PC-3 (cell line): ENCODE data around the gene BIRC6. TPM values are rescaled to one million over a fixed set of nuclear protein-coding genes. Genes with fewer than 3 reads are reported as not detected.

Experiments used
- ATAC-seq: fragments of 200-7000 bp; cut with Tn5 transposase; 2 replicates; pipeline ENCODE4 v1.9.1; 2020; ENCODE audit warnings: mild to moderate bottlenecking, moderate library complexity
- BruUV-seq: library from RNA; stranded (reverse); fragments of 400-500 nt; replicated peaks from 2 replicates; lab custom pipeline; 2021; lab: Mats Ljungman, UMichigan
- CTCF ChIA-PET: fragments of 300-600 bp; sonication (Branson Sonifier 250); formaldehyde crosslinking; loops from one replicate; lab custom pipeline; 2022; ENCODE audit warnings: antibody characterized with exemption; lab: Charles Lee
- POLR2A ChIA-PET: fragments of 300-600 bp; sonication (Branson Sonifier 250); formaldehyde crosslinking; loops from one replicate; lab custom pipeline; 2022; ENCODE audit warnings: antibody characterized with exemption; ENCODE audit not compliant: unreplicated experiment; lab: Charles Lee
- DNase-seq: peaks from one replicate; pipeline ENCODE4 v3.0.0-alpha.2; 2015
- H2AFZ ChIP-seq: fragments of 300-600 bp; sonication (generic); 2 replicates; pipeline ENCODE4 v1.6.0; 2016; ENCODE audit warnings: antibody characterized with exemption, low read length
- H3F3A ChIP-seq: fragments of 300-600 bp; sonication (generic); one replicate; pipeline ENCODE4 v1.6.0; 2017; ENCODE audit warnings: antibody characterized with exemption, low read length, control low read depth, mild to moderate bottlenecking; ENCODE audit not compliant: unreplicated experiment
- H3K27ac ChIP-seq: fragments of 300-600 bp; sonication (generic); 2 replicates; pipeline ENCODE4 v1.5.1; 2016; ENCODE audit warnings: mild to moderate bottlenecking, low read length
- H3K27me3 ChIP-seq: fragments of 300-600 bp; sonication (generic); 2 replicates; pipeline ENCODE4 v1.6.1; 2016; ENCODE audit warnings: low read length, mixed read lengths
- H3K36me3 ChIP-seq: fragments of 300-600 bp; sonication (generic); 2 replicates; pipeline ENCODE4 v1.6.1; 2016; ENCODE audit warnings: low read depth, mixed run types, low read length, mixed read lengths
- H3K4me1 ChIP-seq: fragments of 300-600 bp; sonication (generic); 2 replicates; pipeline ENCODE4 v1.5.1; 2016; ENCODE audit warnings: low read length; ENCODE audit not compliant: insufficient read depth
- H3K4me2 ChIP-seq: fragments of 300-600 bp; sonication (generic); 2 replicates; pipeline ENCODE4 v1.6.0; 2016; ENCODE audit warnings: low read length
- H3K4me3 ChIP-seq: fragments of 300-600 bp; sonication (generic); 2 replicates; pipeline ENCODE4 v1.5.1; 2016; ENCODE audit warnings: mild to moderate bottlenecking, low read length, mixed read lengths
- H3K79me2 ChIP-seq: fragments of 300-600 bp; sonication (generic); 2 replicates; pipeline ENCODE4 v1.6.1; 2017; ENCODE audit warnings: low read length, mixed read lengths
- H3K9ac ChIP-seq: fragments of 300-600 bp; sonication (generic); 2 replicates; pipeline ENCODE4 v1.6.0; 2016; ENCODE audit warnings: mild to moderate bottlenecking, low read length
- H3K9me2 ChIP-seq: fragments of 300-600 bp; sonication (generic); replicated peaks from 2 replicates; pipeline ENCODE4 v1.6.1; 2016; ENCODE audit warnings: mixed run types, low read length, mixed read lengths
- H3K9me3 ChIP-seq: fragments of 300-600 bp; sonication (generic); 2 replicates; pipeline ENCODE4 v1.6.1; 2016; ENCODE audit warnings: low read length, mixed read lengths
- H4K20me1 ChIP-seq: fragments of 300-600 bp; sonication (generic); 2 replicates; pipeline ENCODE4 v1.6.1; 2016; ENCODE audit warnings: low read length, mixed read lengths
- CTCF ChIP-seq: fragments of 300-600 bp; sonication (generic); conservative IDR thresholded peaks from 2 replicates; pipeline ENCODE4 v1.5.1; 2017; ENCODE audit warnings: antibody characterized with exemption, low read depth, mild to moderate bottlenecking, low read length
- EZH2 ChIP-seq: fragments of 300-600 bp; sonication (generic); IDR thresholded peaks from one replicate; pipeline ENCODE4 v1.6.1; 2017; ENCODE audit warnings: antibody characterized with exemption, mild to moderate bottlenecking, low read length; ENCODE audit not compliant: unreplicated experiment
- EZH2phosphoT487 ChIP-seq: fragments of 300-600 bp; sonication (generic); IDR thresholded peaks from 2 replicates; pipeline ENCODE4 v1.6.1; 2018; ENCODE audit warnings: mild to moderate bottlenecking, antibody characterized with exemption, low read length, borderline replicate concordance
- intact Hi-C: fragments of 100-400 bp; cut with micrococcal nuclease; formaldehyde crosslinking; loops from 2 replicates; pipeline ENCODE4 v1.9.0; 2023
- total RNA-seq: library from RNA; depleted of rRNA; stranded (reverse); fragments of >200 nt; gene quantifications from 2 replicates; pipeline ENCODE4 v1.2.3, GENCODE V29; 2014

BIRC6 gene
- total RNA-seq, 1 experiment from 2014 or later = 74.7 TPM

GRCh38 chr2:32572737-32573136, 215.9 kb downstream of the BIRC6 start:
- intact Hi-C loops = no loop called here
- no peak for DNase-seq
- no peaks in the 10 kb centered on the region for H4K20me1 ChIP-seq
- TF ChIP-seq EZH2 (no peak), CTCF (no peak), EZH2phosphoT487 (no peak)
- BruUV-seq = no TSS peak
- H3K79me2 ChIP-seq = peaks cover 15% of the 10 kb centered on the region; the same call in 1 of the 2 replicates
- POLR2A ChIA-PET = no interaction called here
- H2AFZ ChIP-seq = no peak overlapping the region
- H3K4me1 ChIP-seq = no peaks in the 10 kb centered on the region
- no peaks in the 10 kb centered on the region for H3K9me2 ChIP-seq
- no peaks in the 10 kb centered on the region for H3K27me3 ChIP-seq
- no peaks in the 10 kb centered on the region for H3F3A ChIP-seq
- H3K4me3 ChIP-seq = no peak overlapping the region
- H3K9me3 ChIP-seq = no peaks in the 10 kb centered on the region
- H3K36me3 ChIP-seq = peaks cover 7% of the 10 kb centered on the region; the same call in 1 of the 2 replicates
- CTCF ChIA-PET = no interaction called here
- ATAC-seq = no peak
- no peak overlapping the region for H3K9ac ChIP-seq
- no peak overlapping the region for H3K27ac ChIP-seq
- no peak overlapping the region for H3K4me2 ChIP-seq

GRCh38 chr2:32591669-32592463, 235.0 kb downstream of the BIRC6 start:
- no peak for TF ChIP-seq CTCF
- no peak for TF ChIP-seq EZH2
- no peak for TF ChIP-seq EZH2phosphoT487
- Histone ChIP-seq H3K27me3 (no peaks in the 10 kb centered on the region), H3K4me2 (no peak overlapping the region), H4K20me1 (no peaks in the 10 kb centered on the region), H3K79me2 (no peaks in the 10 kb centered on the region), H3K27ac (no peak overlapping the region), H3K9me3 (no peaks in the 10 kb centered on the region), H3F3A (no peaks in the 10 kb centered on the region), H3K4me3 (no peak overlapping the region), H2AFZ (no peak overlapping the region), H3K36me3 (no peaks in the 10 kb centered on the region), H3K9me2 (no peaks in the 10 kb centered on the region), H3K4me1 (no peaks in the 10 kb centered on the region), H3K9ac (no peak overlapping the region)
- intact Hi-C loops = no loop called here
- ATAC-seq = peak; percentile 43
- ChIA-PET POLR2A (no interaction called here), CTCF (no interaction called here)
- BruUV-seq = no TSS peak
- peak; percentile 4 for DNase-seq

- H3F3A ChIP-seq = no peaks in the 10 kb centered on the region
- H3K9me3 ChIP-seq = no peaks in the 10 kb centered on the region
- H4K20me1 ChIP-seq = no peaks in the 10 kb centered on the region
- no peaks in the 10 kb centered on the region for H3K79me2 ChIP-seq
- intact Hi-C loops = no loop called here
- H3K27me3 ChIP-seq = no peaks in the 10 kb centered on the region
- no peak overlapping the region for H3K4me3 ChIP-seq
- no peak overlapping the region for H3K27ac ChIP-seq
- H3K4me1 ChIP-seq = no peaks in the 10 kb centered on the region
- no peak for ATAC-seq
- no TSS peak for BruUV-seq
- TF ChIP-seq EZH2 (no peak), CTCF (no peak), EZH2phosphoT487 (no peak)
- no peaks in the 10 kb centered on the region; the same call in 1 of the 2 replicates for H3K36me3 ChIP-seq
- no peak overlapping the region for H2AFZ ChIP-seq
- POLR2A ChIA-PET = no interaction called here
- no peak overlapping the region for H3K9ac ChIP-seq
- H3K9me2 ChIP-seq = no peaks in the 10 kb centered on the region
- CTCF ChIA-PET = no interaction called here
- DNase-seq = no peak
- H3K4me2 ChIP-seq = no peak overlapping the region
These were observed 237.8 kb downstream of the BIRC6 start for GRCh38 chr2:32594573-32594972.
